EH (cell line): Measurements from ENCODE around the gene ALDH3A2.

ENCODE experiments used
- DNase-seq: peaks from one replicate; pipeline ENCODE4 v3.0.0-alpha.2; 2015; ENCODE audit warnings: low read depth

Gene ALDH3A2

DNA sequence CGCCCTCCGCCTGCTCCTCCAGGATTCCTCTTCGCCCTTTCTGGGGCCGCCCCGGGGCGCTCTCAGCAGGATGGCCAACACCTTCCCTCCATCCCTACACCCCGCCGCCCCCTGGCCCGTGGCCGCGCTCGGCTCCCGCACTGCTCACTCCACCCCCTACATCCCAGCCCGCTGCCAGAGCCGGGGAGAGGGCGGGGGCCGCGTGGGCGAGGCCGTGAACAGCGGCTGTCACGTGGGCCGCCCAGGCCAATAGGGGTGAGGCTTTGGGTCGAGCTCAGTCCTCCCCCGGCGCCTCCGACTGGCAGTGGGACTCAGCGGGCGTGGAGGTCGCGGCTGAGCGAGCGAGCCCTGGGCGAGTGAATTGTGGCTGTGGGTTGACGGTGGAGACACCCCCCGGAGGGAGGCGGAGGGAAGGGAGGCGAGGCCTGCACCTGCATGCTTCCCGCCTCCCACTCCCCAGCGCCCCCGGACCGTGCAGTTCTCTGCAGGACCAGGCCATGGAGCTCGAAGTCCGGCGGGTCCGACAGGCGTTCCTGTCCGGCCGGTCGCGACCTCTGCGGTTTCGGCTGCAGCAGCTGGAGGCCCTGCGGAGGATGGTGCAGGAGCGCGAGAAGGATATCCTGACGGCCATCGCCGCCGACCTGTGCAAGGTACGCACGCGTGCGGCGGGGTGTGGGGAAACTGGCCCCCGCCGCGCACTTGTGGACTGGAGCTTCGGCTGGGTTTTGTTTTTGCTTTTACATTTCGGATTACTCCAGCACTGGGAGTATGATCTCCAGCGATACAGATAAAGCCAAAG is at the start of gene ALDH3A2:
TSS of gene ALDH3A2 (plus strand) at position 277 of the 799 bp plus-strand sequence. CDS start at position 498, 221 bp downstream.
- DNase-seq, result peak; percentile 93

DNA sequence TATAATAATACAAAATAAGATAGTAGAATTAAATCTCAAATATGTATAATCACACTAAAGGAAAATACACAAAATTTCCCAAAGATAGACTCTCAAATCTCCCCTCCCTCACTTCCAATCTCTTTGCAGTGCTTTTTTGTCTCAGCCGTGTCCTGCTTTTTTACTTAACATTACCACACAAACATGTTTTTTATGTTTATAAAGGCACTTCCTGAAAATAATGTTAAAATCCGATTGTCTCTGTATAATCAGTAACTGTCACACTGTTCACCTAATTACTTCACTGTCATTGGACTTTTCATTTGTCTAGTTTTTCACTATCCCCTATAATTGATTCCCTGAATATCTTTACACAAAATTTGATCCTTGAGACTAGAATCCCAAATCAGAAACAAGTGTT is 38.2 kb upstream of the ALDH3A2 start:
- no peak for DNase-seq

DNA sequence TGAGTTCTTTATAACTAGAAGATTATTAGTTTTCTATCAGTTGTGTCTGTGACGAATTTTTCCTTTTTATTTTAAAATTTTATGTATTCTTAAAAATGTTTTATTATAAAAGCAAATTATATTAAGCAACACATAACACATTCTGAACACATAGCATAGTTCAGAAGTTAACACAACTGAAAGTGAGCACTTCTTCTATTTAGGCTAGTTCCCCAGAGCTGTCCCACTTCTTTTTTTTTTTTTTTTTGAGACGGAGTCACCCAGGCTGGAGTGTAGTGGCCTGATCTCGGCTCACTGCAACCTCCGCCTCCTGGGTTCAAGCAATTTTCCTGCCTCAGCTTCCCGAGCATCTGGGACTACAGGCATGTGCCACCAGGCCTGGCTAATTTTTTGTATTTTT is 37.7 kb upstream of the ALDH3A2 start:
- DNase-seq, result no peak

DNA sequence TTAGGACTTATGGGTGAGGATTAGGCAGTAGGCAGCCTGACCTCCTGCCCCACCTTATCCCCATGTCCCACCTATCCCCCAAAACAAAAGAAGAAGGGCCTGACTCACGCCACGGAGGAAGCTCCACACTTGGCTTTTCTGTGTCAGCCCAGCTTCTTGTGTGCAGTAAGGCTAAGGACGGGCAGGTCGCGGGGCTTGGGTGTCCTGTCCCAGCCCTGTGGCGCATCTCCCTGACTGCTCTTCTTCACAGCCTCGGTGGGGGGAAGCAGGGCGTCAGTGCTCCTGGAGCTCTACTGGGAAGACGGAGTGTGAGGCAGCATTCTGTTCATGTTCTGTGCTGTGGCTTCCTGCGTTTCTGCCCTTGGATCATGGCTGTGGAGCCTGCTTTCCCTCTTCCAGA is 34.6 kb upstream of the ALDH3A2 start:
- DNase-seq, result no peak

DNA sequence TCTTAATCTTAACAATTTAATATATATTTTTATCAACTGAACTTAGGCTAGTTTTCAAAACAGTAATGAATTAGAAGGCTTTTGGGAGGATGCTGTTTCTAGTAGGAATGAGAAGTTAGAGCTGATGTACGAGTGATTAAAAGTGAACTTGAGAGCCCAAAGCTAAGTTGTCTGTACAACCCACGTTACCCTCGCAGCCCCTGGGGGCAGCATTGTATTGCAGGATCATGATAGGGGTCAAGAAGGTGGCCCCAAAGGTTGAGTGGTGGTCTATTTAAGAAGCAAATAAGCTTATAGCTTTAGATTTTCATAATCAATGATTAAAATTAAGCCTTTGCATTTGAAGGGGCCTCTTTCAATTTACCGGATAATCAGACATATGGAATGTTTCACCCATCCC is 33.7 kb upstream of the ALDH3A2 start:
- DNase-seq, result no peak

DNA sequence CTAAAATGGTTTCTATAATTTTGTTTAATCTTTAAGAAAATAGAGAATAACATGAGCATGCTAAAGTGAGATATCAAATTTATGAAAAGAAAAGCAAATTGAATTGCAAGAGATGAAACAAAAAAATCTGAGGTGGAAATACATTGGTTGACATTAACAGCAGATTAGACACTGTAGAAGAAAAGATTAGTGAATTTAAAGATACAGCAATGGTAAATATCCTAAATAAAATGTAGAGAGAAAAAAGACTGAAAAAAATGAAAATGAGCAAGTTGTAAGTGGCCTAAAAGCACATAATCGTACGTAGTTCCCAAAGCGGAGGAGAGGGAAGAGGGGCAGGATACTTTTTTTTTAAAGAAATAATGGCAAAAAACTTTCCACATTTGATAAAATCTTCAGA is 30.5 kb upstream of the ALDH3A2 start:
- no peak for DNase-seq

DNA sequence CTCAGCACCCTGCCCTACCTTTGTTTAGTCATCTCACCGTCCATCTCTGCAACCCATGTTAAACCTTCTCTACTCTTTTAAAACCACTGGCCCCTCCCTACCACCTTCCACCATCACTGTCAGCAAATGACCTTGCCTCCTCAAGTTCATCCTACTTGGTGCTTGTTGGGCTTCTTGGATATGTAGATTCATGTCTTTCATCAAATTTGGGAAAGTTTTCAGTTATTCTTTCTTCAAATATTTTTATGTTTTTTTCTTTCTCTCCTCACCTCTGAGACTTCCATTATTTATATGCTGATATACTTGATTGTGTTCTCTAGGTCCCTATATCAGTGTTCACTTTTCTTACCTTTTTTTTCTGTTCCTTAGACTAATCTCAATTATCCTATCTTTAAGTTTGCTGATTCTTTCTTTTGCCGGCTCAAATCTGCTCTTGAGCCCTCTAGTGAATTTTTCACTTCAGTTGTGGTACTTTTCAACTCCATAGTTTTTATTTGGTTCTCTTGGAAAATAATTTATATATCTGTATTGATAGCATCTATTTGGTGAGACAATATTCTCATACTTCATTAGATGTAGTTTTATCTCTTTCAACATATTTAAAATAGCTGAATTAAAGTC is 28.7 kb upstream of the ALDH3A2 start:
- DNase-seq, result no peak

DNA sequence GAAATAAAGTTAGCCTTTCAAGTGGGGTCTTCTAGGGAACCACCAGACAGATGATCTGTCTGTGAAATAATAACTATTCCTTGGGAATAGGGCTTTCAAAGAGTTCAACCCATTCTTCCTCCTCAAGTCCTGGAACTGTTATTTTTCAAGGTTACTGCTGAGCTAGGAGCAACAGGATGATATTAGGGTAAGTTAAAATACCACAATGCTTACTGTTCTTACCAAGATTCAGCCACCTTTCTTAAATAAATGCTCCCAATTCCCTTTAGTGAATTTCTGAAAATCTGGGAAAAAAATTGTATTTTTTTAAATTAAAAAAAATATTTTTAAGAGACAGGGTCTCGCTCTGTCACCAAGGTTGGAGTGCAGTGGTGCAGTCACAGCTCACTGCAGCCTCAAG is 26.9 kb upstream of the ALDH3A2 start:
- no peak for DNase-seq

DNA sequence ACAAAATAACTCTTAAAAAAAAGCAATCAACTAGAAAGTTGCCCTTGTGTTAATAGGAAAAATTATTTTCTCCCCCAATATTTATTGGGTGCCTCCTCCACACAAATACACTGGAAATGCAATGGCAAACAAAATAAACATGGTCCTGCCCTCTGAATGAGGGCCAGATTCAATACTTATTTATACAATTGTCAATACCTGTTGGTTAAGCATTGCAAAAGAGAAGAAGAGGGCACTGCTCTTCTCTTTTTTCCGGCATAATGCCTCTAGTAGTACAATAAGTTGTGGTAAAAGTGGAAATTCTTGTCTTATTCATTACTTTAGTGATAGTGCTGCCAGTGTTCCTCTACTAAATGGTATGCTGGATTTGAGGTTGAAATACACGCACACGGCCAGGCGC is 22.5 kb upstream of the ALDH3A2 start:
- no peak for DNase-seq

DNA sequence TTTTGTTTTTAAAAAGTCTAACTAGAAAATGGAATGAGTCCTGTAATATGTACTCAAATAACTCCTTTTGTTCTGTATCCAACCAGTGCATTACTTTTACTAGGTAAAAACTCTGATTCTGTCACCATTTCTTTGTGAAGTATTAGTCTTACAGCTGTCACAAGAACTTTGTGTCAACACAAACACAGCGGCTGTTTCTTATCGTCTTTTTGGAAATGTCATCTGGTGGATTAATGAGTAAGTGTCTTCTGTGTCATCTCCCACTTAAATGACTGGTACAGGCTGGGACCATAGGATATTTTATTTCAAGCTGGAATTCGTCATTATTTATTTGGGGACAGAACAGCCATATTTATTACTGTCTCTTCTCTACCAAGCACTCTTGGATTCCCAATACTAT is 19.1 kb upstream of the ALDH3A2 start:
- no peak for DNase-seq

DNA sequence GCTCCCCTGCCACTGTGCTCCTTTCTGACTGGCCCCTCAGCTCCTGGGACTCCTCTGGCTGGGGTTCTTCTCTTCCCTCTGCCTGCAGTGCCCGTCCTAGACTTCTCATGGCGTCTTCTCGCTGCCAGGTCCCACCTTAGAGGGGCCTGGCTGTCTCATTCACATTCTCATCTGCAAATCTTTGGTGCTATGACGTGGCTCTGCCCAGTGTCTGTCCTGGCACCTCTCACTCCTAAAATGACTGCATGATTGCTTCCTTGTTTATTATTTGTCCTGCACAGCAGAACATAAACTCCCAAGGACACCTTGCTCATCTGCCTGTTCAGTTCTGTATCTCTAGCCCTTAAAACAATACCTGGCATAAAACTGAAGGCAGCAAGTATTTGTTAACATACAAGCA is 18.5 kb upstream of the ALDH3A2 start:
- no peak for DNase-seq

DNA sequence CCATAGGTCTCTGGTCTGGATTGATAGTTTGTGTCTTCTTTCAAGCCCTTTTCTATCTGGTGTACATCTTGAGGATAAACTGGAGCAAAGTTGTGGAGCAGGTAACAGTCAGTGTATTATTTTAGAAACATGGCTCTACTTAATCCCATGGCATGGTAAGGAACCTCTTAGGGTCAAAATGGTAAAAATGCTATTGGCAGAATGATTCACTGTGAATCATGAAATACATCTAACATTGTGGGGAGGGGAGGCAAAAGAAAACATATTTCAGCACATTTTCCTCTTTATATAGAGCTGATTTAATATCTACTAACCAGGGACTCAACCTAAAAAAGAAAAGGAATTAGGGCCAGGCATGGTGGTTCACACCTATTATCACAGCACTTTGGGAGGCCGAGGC is 17.9 kb upstream of the ALDH3A2 start:
- DNase-seq, result no peak

DNA sequence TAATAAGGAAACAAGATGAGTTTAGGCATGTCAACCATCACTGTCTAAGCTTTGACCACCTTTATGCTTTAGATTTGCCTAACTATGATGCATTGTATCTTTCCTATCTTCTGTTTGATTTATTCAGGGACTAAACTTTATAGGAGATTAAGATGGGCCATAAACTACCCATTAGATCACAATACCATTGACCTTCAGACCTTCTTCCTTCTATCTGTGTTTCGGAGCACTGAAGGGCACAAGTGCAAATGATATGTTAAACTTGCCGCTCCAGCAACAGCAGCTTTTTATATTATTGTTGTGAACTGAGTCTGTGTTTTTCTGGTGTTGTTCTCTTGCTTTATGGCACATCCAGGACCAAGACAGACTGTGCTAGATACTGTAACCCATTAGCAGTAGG is 16.6 kb upstream of the ALDH3A2 start:
- no peak for DNase-seq

DNA sequence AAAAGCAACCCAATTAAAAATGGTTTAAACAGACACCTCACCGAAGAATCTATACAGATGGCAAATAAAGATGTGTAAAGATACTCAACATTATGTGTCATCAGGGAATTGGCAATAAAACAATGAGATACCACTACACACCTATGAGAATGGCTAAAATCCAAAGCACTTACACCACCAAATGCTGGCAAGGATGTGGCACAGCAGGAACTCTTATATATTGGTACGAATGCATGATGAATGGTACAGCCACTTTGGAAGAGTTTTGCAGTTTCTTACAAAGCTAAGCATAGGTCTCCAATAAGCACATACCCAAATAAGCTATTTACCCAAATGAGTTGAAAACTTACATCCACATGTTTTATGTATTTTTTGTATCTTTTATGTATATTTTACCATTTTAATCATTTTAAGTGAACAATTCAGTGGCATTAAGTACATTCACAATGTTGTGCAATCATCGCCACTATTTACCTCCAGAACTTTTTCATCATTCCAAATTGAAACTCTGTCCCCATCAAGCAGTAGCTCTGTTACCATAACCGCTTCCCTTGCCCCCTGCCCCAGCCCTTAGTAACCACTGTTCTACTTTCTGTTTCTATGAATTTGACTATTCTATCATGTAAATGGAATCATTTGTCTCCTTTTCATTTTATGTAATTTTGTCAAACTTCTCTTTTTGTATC is 6.7 kb upstream of the ALDH3A2 start:
- DNase-seq, result no peak

DNA sequence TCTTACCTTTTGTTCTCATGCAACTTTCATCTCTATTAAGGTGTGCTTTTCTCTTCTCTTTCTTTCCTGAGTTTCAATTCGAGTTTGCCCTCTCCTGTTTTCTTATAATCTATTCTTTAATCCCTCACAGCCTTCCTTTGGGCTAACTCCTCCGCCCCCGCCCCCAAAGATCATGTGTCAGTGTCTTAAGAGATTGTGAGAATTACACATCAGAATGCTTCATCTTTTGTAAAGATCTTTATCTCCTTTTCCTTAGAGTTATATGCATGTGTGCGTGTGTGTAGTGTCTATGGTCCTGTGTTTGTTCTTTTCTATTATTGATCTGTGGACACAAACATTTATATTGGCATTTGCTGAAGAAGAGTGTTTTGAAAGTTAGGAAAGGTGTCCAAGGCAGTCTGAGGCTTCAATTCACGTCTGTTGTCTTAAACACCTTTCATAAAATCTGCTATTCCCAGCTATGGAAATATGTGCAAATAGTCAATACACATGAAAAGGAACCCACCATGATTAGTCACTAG is 6.1 kb upstream of the ALDH3A2 start:
- no peak for DNase-seq

DNA sequence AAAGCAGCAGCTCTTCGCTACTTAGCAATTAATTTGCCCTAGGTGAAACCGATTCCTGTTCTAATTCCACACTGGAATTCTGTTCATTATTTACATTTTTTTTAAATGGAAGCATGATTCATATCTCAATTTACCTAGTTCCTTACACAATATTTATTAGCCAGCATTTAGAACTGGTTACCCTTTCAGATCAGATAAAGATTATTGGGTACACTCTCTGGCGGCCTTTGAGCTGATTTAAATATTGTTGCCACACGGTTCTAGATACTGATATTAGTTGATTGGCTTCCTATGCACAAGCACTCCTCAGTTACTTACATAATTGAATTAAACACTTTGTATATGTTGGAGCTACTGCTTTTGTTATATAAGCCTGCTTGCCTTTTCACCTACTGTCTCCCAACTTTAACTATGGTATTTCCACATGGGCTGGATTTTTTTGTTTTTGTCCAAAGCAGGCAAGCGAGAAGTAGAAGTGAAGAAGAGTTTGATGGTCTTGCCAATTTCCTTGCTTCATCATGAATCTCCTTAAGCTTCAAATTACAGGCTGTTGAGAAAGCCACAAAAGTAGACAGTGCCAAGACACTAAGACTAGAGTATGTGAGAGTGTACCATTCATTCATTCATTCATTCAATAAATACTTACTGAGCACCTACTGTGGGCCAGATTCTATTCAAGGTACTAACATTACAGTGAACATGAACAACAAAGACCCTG is 3.9 kb upstream of the ALDH3A2 start:
- no peak for DNase-seq

DNA sequence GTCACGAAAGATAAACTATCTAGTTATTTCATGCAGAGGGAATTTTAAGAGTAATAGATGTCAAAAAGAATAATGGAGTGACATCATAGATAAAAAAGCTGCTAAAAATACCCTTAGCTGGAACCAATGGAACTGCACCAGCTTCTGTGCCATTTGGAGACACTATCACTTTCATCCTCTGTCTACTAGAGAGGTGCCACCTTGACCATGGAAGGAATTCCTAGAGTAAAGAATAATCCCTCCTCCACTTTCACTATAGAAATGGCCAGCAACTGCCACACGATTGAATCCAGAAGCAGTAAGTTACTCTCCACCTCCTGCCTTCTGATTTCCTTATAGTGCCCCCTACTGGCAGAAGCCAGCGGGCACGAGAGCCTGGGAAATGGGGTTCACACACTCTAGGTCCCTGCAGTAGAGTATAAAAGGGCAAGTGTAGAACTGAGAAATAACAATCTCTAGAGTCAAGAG is 2.8 kb upstream of the ALDH3A2 start:
- DNase-seq, result peak; percentile 7

DNA sequence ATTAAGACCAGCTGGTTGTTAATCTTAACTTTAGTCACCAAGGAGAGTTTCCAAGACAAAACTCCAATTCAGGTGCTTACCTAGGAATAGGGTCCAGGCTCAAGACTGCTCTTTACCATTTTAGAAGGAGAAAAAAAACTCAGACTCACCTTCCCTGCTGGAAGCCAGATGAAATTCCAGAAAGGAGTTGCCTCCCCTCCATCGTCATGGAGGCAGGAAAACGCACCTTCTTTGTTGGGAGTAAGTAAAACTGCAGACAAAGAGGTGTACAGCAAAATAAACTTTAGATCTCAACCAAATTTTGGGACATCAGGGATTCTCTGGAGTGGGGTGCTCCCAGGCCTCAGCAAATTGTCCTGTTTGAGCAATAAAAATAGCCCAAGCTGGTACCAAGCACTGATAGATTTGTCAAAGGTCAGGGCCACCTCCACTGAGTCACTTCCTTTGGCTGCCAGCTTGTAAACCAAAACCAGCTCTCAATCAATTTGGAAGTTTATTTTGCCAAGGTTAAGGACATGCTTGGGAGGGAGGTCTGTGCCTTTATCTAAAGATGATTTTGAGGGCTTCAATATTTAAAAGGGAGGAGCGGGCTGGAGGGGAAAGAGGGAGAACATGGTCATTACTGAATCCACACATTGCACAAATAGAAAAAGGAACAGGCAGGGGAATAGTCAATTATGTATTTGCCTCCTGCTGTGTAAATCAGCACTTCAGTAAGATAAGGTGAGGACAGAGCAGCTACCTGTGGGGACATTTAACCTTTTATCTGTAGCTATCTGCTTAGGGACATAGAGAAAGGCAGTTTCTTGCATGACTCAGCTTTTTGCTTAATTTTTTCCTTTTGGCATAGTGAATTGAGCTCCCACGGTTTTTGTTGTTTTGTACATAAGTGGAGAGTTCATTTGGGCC is 1.5 kb upstream of the ALDH3A2 start:
- DNase-seq, result peak; percentile 39

DNA sequence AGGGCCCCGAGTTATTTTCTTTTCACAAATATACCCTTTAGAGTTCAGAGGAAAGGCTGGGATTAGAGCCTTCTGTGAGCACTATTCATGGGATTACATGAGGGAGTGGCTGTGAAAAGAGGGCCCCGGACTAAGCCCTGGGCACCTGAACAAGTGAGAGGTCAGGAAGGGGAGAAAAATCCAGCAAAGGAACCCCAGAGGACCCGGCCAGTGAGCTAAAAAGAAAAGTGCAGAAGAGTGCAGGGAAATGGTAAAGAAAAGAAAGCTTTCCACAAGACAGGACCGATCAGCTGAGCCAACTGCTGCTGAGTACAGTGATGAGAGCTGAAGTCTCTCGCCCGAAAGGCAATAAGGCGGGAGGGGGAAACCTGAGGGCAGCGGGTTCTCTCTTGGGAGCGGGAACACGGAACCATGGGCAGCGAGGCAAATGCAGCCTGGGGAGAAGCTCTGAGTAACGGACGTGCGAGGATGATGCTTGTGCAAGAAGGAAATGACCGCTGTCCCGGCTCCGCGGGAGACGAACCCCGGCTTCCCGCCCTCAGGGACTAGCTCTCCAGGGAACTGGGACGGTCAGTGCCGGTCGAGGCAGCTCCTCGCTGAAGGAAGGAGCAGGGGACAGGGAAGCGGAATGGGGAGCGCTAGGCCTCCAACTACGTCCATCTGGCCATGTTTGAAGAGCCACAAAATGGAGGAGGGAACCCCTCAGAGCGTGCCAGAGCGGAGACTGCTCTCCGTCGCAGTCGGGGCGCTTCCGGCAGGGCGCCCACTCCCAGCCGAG is 665 bp upstream of the ALDH3A2 start:
- peak; percentile 82 for DNase-seq

DNA sequence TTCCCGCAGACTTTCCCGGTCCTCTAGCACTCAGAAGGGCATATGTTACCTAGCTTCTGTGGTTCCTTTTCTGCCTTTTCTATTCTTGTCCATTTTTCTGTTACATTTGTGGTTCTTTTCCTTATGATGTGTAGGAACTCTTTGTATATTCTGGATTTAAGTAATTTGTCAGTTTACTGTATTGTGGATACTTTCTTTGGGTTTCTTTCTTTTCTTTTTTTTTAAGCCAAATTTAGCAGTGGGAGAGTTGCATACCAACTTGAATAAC is 657 bp downstream of the ALDH3A2 start:
- DNase-seq, result no peak

DNA sequence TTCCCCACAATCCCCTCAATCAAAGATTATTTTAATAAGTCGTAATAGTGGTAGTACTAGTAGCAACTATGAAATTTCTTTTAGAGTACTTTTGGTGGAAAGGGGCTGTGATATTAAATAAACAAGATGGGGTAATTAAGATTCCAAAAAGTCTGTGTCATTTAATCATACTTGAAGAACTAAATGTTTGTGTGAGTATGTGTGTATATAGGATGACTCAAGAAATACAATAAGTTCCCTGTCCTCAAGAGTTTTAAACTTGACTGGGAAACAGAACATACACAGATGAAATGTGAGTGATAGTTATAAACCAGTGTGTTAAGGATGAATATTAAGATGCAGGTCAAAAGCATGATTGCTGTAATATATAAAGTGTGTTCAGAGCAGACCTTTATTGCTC is 2.3 kb downstream of the ALDH3A2 start:
- peak; percentile 72 for DNase-seq
